Hematopoietic multipotent progenitor cell treated with erythropoietin and hydrocortisone succinate and interleukin-3 and kit ligand, for 6 days (in vitro differentiated cells): ENCODE data around the gene ZNF285.
"Not testable (repeated sequence)": the region's sequence is repeated elsewhere in the genome, so short reads cannot be mapped to it uniquely, and the experiment has no call there.

Experiments
- DNase-seq: peaks from one replicate; pipeline ENCODE4 v3.0.0-alpha.2; 2015

ZNF285 gene

DNA sequence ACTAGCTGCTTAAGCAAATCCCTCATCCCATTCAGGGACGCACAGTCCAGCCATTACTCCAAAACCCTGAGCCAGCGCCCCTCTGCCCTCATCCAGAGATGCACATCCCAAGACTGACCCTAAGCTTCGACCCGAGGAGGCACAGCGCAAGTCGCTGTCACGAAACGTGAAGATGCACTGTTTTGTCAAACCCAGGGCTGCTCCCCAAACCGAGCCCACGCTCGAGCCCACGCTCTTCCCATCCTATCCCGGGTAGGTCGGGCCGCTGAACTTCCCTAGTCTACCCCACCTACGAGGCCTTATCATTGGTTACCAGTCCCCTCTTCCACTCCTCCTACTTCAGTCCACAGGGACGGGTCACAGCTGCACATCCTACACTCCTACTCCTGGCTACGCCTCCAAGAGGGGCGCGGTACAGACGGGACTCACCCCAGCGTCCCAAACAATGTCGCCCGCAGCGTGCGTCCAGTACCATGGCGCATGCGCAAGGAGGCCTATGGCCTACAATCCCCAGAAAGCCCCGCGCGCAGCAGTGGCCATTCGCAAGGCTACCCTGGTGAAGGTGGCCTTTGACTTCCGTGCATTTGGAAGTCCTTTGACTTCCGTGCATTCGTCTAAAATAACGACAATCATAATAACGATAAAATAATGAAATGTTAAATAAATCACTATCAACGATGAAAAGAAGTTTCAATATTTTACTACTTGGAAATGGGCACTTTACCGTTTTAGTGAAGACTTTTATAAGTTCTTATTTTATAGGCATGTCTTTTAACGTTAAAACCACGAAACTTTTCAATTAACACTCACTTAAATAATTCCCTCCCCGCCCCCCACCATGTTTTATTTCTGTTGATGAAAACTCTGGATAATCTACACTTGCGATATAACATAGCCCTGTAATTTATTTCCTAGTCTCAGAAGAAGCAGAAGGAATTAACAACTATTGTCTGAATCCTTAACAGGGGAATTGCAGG is at the start of gene ZNF285:
Gene ZNF285 (minus strand): TSS at position 470 of the 977 bp plus-strand sequence. CDS start 4,395 bp downstream, outside the sequence.
- peak; percentile 98 for DNase-seq

DNA sequence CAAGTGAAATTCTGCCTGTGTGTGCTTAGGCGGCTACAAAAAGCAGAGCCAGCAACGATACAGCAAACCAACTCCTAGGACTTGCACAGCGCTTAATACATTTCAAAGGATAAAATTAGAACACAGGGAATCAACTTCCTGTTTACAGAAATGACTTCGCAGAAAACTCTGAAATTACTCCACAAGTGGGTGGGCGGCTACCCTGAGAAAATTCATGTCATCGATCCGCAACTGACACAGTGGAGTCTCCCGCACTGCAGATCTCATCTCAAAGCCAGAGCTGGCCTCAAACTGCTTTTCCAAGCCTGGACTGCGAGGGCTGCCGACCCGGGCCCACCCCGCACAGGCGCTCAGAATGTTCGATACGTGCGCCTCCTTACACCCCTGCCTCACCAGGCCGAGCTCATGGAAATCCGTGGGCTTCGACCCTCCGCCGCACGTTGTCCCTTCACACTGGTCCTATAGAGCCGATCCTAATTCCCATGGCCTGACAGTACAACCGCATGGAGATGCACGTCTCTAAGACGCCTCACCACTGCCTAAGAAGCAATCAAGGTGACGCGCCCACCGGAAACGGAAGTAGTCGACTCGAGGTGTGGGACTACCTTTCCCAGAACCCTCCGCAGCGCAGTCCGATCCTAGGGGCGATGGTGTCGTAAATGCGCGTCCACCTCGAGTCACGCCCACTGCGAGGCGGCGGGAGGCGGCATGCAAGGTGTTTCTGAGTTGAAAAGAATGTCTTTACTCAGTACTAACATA is 46.7 kb upstream of the ZNF285 start, which contains the start of gene ZNF229:
Gene ZNF229 (minus strand): TSS at position 557 of the 759 bp plus-strand sequence. CDS start 5,625 bp downstream, outside the sequence.
- peak; percentile 97 for DNase-seq

DNA sequence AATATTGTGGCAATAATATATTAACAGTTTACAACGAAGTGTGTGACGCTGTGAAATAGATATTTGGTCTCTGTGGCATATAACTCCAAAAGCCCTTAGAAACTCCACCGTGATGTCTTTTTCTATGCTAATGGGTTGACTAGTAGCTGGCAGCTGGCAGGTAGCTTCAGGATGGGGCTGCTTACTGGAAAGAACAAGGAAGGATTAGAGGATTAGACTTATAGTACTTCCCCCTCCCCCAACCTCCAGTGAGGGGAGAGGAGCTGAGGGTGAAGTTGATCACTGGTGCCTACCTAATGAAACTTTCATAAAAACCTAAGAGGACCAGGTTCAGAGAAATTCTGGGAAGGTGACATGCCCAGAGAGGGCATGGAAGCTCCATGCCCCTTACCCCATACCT is 37.0 kb upstream of the ZNF285 start:
- DNase-seq = no peak

- DNase-seq = no peak
Observed at GRCh38 chr19:44435441-44435840, 34.0 kb upstream of the ZNF285 start.

GRCh38 chr19:44430956-44431355 is 29.5 kb upstream of the ZNF285 start:
- DNase-seq = no peak

GRCh38 chr19:44415553-44415952 is 14.1 kb upstream of the ZNF285 start:
- DNase-seq = not testable (repeated sequence)

GRCh38 chr19:44389268-44389667 is 12.1 kb downstream of the ZNF285 start:
- not testable (repeated sequence) for DNase-seq

GRCh38 chr19:44374789-44375188 is 26.6 kb downstream of the ZNF285 start:
- no peak for DNase-seq

GRCh38 chr19:44371815-44372480 is 29.5 kb downstream of the ZNF285 start:
- no peak for DNase-seq

DNA sequence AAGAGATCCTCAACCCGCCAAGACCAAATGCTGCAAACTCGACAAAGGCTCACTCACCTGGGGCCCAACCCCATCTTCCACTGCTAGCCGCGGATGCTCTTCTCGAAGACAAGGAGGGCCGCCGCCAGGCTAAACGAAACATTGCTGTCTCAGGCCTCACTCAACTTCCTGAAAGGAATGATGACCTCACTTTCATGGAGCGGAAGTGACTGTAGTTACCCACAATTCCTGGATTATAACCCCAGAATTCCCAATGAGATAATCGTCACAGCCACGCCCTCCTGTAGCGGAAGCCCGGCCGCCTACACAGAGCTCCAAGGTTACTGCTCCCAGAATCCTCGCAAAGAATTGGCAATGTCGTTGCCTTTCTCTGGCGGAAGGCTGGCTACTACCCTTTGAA is 34.4 kb downstream of the ZNF285 start:
- no peak for DNase-seq

- DNase-seq = peak; percentile 87
Observed at GRCh38 chr19:44356383-44357111, 44.9 kb downstream of the ZNF285 start, which contains the start of gene ZNF112. Gene ZNF112, minus strand, starts transcription at chr19:44356680. Its CDS starts 16,141 bp downstream, at chr19:44340539.

GRCh38 chr19:44346556-44346955 is 54.9 kb downstream of the ZNF285 start:
- no peak for DNase-seq

DNA sequence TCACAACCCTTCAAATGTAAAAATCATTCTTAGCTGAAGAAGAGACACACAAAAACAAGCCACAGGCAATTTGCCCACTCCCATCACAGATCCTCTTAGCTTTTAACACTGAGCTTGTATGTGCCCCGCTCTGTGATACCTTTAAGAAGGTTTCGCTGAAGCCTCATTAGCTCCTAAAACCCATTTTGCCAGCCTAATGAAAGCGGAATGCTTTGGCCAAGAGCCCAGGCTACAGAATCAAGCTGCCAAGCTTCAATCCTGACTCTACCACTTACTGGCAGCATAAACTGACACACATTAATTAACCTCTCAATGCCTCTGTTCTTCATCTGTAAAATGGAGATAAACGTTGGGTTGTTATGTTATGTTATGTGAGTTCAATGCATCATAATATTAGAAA is 55.4 kb downstream of the ZNF285 start:
- no peak for DNase-seq

- no peak for DNase-seq
Observed at GRCh38 chr19:44344255-44344654, 57.2 kb downstream of the ZNF285 start.

DNA sequence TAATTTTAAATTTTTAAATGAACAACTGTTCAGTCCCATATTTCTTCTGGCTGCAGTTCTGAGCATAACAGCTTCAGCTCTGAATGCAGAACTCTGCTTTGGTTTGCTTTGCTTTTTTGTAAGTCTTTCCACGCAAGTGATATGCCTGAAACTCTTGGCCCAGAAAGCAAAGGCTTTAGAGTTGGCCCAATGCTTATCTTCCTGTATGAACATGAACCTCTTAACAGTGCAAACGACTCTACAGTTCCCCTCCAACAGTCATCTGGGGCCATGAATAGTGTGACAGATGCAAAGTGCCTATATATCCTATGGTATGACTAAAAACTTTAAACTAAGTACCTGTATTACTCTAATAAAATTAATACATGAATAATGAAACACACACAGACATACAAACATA is 59.6 kb downstream of the ZNF285 start:
- DNase-seq = no peak

- DNase-seq = not testable (repeated sequence)
Observed at GRCh38 chr19:44334639-44335038, 66.8 kb downstream of the ZNF285 start.
